Lung (tissue), 12 donors: ENCODE measurements around the gene ZG16B. TPM values are rescaled to one million over a fixed set of nuclear protein-coding genes. Genes with fewer than 3 reads are reported as not detected.

ENCODE experiments used
- ATAC-seq: fragments of 200-7000 bp; cut with Tn5 transposase; one replicate; pipeline ENCODE4 v1.9.1; 2020; ENCODE audit warnings: moderate number of reproducible peaks; ENCODE audit not compliant: insufficient read depth, low FRiP score
- DNase-seq, 3 donors: peaks; one replicate each; pipeline ENCODE4 v3.0.0-alpha.2; 2013 to 2017
- H3K27ac ChIP-seq, 2 donors: one replicate each; pipeline ENCODE4 v1.5.1; 2013; ENCODE audit warnings: mild to moderate bottlenecking in 2 of 2, moderate library complexity in 2 of 2, control low read depth in 1 of 2, inconsistent platforms in 1 of 2, low read depth in 1 of 2, low read length in 1 of 2
- H3K27me3 ChIP-seq, 3 donors: one replicate each; pipeline ENCODE4 v1.5.1; 2013; ENCODE audit warnings: low read length in 2 of 3; ENCODE audit not compliant: control insufficient read depth in 3 of 3, insufficient read depth in 3 of 3
- H3K36me3 ChIP-seq, 4 donors: one replicate each; pipeline ENCODE4 v1.5.1; 2013; ENCODE audit warnings: low read length in 4 of 4, mild to moderate bottlenecking in 1 of 4, moderate library complexity in 1 of 4; ENCODE audit not compliant: control insufficient read depth in 4 of 4, insufficient read depth in 4 of 4
- H3K4me1 ChIP-seq, 5 donors: one replicate each; pipeline ENCODE4 v1.5.1; 2013; ENCODE audit warnings: low read length in 5 of 5, mild to moderate bottlenecking in 2 of 5, moderate library complexity in 1 of 5; ENCODE audit not compliant: control insufficient read depth in 5 of 5, insufficient read depth in 5 of 5
- H3K4me3 ChIP-seq: one replicate; pipeline ENCODE4 v1.5.1; 2013; ENCODE audit warnings: mild to moderate bottlenecking, control low read depth, moderate library complexity
- H3K9ac ChIP-seq, 2 donors: one replicate each; pipeline ENCODE4 v1.5.1; 2013; ENCODE audit warnings: low read length in 2 of 2, control low read depth in 1 of 2; ENCODE audit not compliant: insufficient read depth in 1 of 2
- H3K9me3 ChIP-seq, 4 donors: one replicate each; pipeline ENCODE4 v1.5.1; 2013; ENCODE audit warnings: low read length in 3 of 4, mild to moderate bottlenecking in 1 of 4, moderate library complexity in 1 of 4; ENCODE audit not compliant: control insufficient read depth in 4 of 4, insufficient read depth in 3 of 4
- CTCF ChIP-seq: IDR thresholded peaks from 2 replicates; pipeline ENCODE4 v1.5.1; 2012; ENCODE audit warnings: mild to moderate bottlenecking; ENCODE audit errors: control extremely low read depth, extremely low read depth
- WGBS, 2 donors: extraction: QIAGEN DNeasy Blood & Tissue Kit; methylation state at CpG; one replicate each; pipeline ENCODE4 v1.1.7; 2013; 5-methylcytosine and 5-hydroxymethylcytosine counted together
- polyA plus RNA-seq, 2 donors: library from polyadenylated mRNA; stranded (reverse); fragments of 200-250 nt; gene quantifications; one replicate each; pipeline ENCODE4 v1.2.1, GENCODE V29; 2013
- total RNA-seq, 2 donors: library from RNA; depleted of rRNA in 1 of 2; stranded (reverse); fragments of >200 nt in 1 of 2; gene quantifications; one replicate each; pipeline ENCODE4 v1.2.1, GENCODE V29; 2014 to 2021
- donor health status: control.
- donor health status: control.
- donor health status: Bipolar disorder and iron deficiency.
- donor health status: healthy.
- donor health status: DM: yes; HTN: yes; CAD: no.

The ZG16B gene
- total and polyA plus RNA-seq, 4 donors = 2.1 to 6.1 (median 4.3) TPM

- Histone ChIP-seq H3K27ac (no peak overlapping the region), H3K27me3 (peaks cover 0 to 3% (median 0%) of the 10 kb centered on the region in 3 donors), H3K9ac (no peak overlapping the region), H3K36me3 (no peaks in the 10 kb centered on the region), H3K4me3 (no peak overlapping the region), H3K4me1 (no peaks in the 10 kb centered on the region), H3K9me3 (no peaks in the 10 kb centered on the region)
- TF ChIP-seq CTCF = no peak
- no peak for DNase-seq
- no peak for ATAC-seq
- WGBS, 2 donors = 77 to 87% methylated on average over 9 of the region's 9 CpGs
Observed at GRCh38 chr16:2821487-2822157, 8.5 kb upstream of the ZG16B start.

DNA sequence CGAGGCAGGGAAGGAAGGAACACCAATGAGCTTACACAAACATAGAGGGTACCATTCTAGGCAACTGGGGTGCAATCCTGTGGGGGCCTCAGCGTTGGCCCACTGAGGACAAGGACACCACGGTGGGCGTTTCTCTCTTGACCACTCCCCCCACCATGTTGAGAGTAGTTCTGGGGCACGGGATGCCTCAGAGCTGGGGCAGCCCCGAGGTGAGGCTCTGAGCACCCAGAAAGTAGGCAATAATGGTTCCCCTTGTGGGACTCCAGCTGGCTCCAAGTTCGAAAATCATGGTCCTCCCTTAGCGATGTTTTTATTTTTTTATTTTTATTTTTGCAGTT, 8.0 kb upstream of the ZG16B start:
- no peak for DNase-seq
- no peak overlapping the region for H3K27ac ChIP-seq
- H3K4me1 ChIP-seq = no peaks in the 10 kb centered on the region
- H3K9me3 ChIP-seq = no peaks in the 10 kb centered on the region
- 72 to 76% methylated on average over 8 of the region's 8 CpGs for WGBS, 2 donors
- H3K36me3 ChIP-seq = no peaks in the 10 kb centered on the region
- H3K4me3 ChIP-seq = no peak overlapping the region
- ATAC-seq = no peak
- no peak for TF ChIP-seq CTCF
- no peak overlapping the region for H3K9ac ChIP-seq
- peaks cover 0 to 3% (median 0%) of the 10 kb centered on the region in 3 donors for H3K27me3 ChIP-seq

- H3K9ac ChIP-seq = no peak overlapping the region
- DNase-seq = no peak
- no peak for TF ChIP-seq CTCF
- H3K4me3 ChIP-seq = no peak overlapping the region
- peaks cover 0 to 3% (median 0%) of the 10 kb centered on the region in 3 donors for H3K27me3 ChIP-seq
- no peaks in the 10 kb centered on the region for H3K9me3 ChIP-seq
- H3K4me1 ChIP-seq = no peaks in the 10 kb centered on the region
- WGBS, 2 donors = 53 to 72% methylated on average over 4 of the region's 4 CpGs
- no peak overlapping the region for H3K27ac ChIP-seq
- ATAC-seq = no peak
- no peaks in the 10 kb centered on the region for H3K36me3 ChIP-seq
Observed at GRCh38 chr16:2822496-2822895, 7.6 kb upstream of the ZG16B start.

GRCh38 chr16:2824626-2825025, 5.5 kb upstream of the ZG16B start:
- H3K4me1 ChIP-seq = peaks cover 0 to 2% (median 0%) of the 10 kb centered on the region in 5 donors
- no peaks in the 10 kb centered on the region for H3K36me3 ChIP-seq
- 80 to 89% methylated on average over 10 of the region's 10 CpGs for WGBS, 2 donors
- no peak overlapping the region for H3K9ac ChIP-seq
- ATAC-seq = no peak
- no peaks in the 10 kb centered on the region for H3K9me3 ChIP-seq
- no peak for TF ChIP-seq CTCF
- peaks cover 0 to 3% (median 0%) of the 10 kb centered on the region in 3 donors for H3K27me3 ChIP-seq
- H3K4me3 ChIP-seq = no peak overlapping the region
- DNase-seq = no peak
- no peak overlapping the region for H3K27ac ChIP-seq
